Stimulated activated CD8-positive, alpha-beta memory T cell treated with anti-CD3 and anti-CD28 coated beads, Interleukin-12 subunit alpha, Interleukin-12 subunit beta, amount 100 ng/mL, for 1 hour (primary cell): Measurements from ENCODE around the gene SRPRB.

Source experiments
- DNase-seq: peaks from one replicate; pipeline ENCODE4 v3.0.0-alpha.2; 2020; ENCODE audit warnings: low read depth

The SRPRB gene

DNA sequence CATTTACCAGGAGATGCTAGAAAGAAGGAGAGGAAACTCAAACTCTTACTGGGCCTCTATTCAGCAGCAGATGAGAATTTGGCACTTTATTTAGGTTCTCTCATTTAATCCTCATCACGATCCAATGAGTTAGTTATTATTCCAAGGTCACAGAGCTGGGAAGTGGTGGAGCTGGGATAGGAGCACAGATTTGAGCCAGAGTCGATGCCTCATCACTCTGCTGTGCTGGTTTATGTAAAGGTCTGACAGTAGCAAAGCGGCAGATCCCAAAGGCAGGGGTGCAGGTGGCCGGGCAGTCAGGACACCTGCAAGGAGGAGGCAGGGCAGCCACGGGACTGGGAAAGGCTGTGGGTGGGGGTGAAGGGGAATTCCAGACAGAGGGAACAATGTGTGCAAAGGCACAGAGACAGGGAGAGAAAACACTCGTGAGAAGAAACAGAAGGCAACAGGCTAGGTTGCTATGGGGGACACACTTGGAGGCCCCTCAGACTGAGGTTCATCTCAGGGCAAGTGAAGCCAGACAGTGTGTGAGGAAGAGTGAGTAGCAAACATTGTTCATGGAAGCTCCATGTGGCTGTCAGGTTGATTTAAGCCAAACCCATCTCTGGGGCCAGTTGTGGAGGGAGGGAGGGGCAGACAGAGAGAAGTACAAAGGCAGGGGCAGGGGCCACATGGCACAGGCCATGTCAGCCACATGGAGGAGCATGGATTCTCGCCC lies 63.3 kb downstream of the SRPRB start:
- DNase-seq = no peak

DNA sequence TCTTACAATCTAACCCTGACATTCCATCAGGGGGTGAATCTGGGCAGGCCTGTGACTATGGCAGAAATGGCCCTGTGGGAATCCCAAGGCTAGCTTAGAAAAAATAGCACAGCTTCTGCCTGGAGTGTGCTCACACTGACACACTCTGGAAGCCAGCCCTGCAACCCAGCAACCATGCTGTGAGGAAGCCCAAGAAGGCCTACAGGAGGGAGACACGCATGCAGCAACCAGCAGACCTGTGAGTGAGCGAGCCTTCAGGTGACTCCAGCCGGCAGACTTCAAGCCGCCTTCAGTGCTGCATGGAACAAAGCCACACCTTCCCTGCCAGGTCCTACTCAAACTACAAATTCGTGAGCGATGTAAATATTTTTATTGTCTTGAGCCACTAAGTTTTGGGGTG lies 64.0 kb downstream of the SRPRB start:
- DNase-seq = no peak

DNA sequence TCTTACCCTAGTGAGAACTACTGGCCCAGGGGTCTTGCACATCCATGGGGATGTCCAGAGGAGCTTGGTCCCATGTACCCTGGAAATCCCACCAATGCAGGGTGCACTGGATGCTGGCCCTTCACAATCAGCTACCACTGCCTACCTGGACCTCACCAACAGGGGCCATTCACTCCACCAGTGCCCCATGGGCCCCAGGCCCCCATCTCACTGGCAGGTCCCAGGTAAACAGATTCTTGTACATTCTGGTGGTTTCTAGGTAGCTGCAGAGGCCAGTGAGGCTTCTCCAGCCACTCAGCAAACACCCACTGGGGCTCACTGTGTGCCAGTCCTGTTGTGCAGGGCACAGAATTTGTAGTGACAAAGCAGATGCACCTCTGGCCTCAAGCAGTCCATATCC lies 65.2 kb downstream of the SRPRB start:
- no peak for DNase-seq
